ENCODE data around the gene IP6K1.

IP6K1 gene

DNA sequence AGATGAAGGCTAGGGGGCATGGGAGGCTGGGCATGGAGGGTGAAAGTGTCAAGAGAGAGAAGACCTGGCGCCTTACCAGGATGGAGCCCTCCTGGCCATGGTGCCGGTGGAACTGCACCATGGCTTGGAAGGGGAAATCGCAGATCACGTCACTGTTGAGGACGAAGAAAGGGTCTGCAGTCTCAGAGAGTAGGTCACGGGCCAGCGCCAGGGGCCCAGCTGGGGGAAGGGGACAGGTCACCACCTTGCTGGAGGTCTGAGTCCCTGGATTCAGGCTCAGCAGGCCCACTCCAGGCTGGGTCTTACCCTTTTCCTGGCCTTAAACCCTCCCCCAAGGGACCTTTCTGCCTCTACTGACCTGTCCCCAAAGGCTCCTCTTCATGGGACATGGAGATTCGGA lies 63.4 kb downstream of the IP6K1 start:
- no peak for DNase-seq

DNA sequence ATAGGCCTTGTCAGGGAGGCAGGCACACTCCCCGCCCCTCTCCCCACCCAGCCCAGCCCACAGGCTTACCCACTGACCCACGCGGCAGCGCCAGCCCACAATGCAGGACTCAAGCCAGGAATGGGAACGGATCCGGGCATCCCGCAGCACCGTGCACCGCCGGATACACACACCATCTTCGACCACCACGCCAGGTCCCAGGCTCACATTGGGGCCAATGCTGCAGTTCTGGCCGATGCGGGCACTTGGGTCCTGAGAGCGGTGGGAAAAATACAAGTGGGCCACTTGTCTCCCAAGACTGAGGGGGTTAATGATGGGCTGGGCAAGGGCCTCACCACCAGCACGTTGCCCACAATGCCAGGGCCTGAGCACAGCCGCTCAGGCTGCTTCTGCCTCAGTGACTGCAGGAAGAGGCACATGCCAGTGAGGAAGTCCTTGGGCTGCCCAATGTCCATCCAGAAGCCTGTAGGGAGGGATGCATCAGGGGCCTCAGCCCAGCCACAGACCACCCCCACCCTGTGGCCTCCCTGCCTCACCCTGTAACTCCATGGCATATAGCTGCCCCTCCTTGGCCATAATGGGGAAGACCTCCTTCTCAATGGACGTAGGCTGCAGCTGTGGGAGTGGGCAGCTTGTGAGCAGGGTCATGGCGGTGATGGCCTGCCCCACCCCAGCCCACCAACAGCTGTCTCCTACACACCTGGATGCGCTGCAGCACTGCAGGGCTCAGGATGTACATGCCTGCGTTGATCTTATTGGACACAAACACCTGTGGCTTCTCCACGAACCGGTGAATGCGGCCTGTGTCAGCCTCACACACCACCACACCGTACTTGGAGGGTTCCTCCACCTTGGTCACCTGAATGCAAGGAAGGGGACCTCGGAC lies 64.2 kb downstream of the IP6K1 start:
- DNase-seq, result no peak

DNA sequence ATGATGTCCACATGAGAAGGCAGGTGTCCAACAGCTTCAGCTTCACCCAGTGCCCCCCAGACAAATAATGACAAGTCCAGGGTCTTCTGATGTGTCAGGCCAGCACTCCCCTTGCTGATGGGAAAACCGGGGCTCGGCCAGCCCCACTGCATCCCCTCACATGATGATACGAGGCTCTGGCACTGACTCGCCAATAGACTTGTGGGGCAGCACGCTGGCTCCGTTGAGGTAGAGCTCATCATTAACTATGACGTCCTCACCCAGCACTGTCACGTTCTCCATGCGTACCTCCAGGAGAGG lies 64.8 kb downstream of the IP6K1 start:
- no peak for DNase-seq

DNA sequence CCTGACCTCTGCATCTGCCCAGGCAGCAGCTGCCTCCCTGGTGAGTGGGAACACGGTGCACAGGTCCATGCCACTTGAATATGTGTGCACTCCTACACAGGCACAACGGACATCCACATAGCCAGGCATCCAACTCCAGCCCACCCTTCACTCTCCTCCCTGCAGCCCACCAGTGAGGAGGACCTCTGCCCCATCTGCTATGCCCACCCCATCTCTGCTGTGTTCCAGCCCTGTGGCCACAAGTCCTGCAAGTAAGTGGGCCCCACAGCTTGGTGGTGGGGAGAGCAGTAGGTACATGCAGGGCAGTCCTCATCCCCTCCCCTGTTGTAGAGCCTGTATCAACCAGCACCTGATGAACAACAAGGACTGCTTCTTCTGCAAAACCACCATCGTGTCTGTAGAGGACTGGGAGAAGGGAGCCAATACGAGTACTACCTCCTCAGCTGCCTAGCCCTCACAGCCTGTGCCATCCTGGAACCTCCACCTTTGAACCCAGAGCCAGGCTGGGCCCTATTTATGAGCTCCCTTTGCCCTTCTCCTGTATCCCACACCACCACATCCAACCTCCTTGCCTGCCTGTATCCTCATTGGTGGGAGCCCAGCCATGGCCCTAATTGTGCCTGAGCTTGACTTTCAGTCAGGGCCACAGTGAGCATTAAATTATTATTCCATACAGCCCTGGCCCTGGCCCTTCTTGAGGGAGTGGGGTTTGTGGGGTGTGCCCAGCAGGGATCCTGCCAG lies 65.3 kb downstream of the IP6K1 start:
- DNase-seq, result no peak

DNA sequence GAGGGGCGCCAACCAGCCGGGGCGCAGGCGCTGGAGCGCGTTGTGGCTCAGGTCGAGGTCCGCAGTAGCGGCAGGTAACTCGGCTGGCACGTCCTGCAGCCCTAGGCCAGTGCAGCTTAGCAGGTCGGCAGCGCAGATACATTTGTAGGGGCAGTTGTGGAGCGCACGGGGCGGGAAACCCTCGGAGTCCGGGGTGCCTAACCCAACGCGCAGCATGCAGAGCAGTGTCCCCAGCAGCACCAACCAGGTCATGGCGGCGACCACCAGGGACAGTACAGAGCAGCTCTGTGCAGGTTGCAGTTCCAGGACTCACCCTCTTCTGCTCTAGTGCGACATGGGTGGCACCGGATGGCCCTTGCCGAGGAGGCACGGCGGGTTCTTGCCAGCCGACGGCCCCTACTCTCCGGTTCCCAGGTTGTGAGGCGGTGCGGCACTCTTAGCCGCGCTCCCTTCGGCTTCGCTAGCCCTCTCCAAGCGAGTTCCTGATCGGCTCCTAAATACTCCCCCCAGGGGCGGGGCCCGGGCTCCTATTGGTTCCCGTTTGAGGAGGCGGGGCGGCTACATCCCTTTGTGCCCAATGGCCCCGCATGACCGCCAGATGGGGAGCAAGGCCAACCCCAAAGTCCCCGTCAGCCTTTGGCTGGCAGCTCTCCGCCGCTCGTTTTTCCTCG lies 67.0 kb downstream of the IP6K1 start, which contains the start of gene AMIGO3:
Gene AMIGO3, minus strand, starts transcription at position 471 of the 671 bp plus-strand sequence. Its CDS starts 219 bp downstream, at position 252.
- peak; percentile 81 for DNase-seq

DNA sequence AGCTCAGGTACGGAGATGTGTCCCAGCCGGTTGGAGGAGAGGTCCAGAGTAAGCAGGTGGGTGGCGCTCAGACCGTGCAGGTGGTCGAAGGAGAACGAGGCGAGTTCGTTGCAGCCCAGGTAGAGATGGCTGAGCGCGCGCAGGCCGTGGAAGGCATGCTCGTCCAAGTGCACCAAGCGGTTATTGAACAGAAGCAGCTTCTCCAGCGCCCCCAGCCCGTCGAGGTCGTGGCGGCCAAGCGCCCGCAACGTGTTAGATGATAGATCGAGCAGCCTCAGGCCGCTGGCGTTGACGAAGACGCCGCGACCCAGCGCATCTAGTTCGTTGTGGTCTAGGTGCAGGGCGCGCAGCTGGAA lies 67.5 kb downstream of the IP6K1 start:
- no peak for DNase-seq

DNA sequence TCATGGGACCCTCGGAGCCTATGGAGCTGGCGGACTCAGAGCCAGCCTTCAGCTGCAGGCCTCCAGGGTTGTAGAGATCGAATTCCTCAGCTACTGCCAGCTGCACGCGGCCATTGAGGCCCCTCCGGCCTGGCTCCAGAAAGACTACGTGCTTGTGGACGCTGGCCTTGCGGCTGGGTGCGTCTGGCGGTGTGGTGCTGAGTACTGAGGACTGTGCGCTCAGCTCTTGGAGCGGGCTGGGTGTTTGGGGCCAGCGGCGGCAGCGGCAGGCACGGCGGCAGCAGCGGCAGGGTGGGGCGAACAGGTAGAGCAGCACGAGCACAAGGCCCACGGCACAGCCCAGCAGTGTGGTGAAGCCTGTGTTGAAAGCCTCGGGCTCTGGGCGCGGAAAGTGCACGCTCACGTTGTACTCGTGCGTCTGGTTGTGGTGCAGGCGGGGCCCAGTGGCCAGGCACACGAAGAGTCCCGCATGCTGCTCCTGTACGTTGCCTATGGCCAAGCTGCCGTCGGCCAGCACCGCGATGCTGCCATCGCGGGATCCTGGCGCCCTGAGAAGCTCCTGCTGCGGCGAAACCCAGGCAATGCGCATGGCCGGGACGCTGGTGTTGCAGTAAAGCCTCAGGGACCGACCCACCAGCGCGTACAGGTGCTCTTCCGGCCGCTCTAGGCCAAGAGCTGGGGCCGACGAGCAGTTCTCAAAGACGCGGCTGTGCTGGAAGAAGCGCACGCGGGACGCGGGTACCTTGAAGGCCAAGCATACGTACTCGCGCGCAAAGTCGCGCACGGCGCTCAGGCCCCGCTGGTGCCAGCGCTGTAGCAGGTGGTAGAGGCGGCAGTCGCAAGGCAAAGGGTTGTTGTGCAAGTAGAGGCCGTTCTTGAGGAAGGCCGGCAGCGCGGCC lies 68.1 kb downstream of the IP6K1 start:
- no peak for DNase-seq

DNA sequence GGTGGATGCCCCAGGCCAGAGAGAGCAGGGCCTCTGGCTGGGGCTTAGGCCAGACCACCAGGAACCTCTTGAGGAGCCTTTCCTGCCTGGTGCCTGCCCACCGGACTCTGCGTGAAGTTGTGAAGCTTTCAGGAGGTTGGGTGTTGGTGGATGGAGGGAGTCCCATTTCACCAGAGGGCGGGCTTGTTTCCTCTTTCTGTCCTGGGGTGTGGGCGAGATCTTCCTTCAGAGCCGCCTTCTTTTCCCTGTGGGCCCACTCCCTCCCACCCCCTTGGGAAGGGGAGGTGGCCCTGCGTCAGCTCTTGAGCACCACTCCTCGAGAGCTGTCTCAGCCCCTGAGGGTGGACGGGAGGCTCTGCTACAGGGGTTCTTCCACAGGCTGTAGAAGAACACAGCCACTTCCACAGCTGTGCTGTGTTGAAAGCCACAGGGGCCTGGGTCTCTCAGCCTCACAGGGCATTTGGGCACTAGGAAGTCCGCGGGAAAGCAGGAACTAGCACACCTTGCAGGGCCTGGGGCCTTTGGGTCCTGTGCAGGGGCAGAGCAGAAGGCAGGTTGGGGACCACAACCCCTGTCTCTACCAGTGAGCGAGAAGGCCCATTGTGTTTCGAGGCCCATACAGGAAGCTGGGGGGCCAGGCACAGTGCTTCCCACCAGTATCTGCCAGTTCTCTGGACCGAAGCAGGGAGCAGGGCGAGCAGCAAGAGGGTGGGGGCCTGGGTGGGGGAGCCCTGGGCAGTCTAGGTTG lies 69.0 kb downstream of the IP6K1 start:
- no peak for DNase-seq

DNA sequence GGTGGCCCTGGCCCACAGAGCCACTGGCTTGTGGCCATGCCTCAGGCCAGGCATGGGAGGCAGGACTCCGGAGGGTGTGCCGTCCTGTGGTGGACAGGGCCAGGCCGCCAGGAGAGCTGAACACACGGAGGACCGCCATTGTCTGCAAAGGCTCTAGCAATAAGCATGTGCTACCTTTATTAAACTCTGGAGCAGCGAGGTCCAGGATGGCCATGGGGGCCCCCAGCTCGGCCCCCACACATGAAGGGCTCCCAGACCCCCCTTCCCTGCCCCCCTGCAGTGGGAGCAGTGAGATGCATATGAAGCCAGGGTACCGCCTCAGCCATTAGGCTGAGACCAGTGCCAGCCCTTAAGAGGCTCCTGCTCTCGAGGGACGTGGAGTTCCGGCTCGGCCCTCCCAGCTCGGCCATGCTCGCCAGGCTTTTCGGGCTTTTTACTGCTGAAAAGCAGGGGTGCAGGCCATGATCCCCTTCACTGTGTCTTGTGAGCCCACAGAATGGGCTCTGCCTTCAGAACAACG lies 69.6 kb downstream of the IP6K1 start:
- no peak for DNase-seq

DNA sequence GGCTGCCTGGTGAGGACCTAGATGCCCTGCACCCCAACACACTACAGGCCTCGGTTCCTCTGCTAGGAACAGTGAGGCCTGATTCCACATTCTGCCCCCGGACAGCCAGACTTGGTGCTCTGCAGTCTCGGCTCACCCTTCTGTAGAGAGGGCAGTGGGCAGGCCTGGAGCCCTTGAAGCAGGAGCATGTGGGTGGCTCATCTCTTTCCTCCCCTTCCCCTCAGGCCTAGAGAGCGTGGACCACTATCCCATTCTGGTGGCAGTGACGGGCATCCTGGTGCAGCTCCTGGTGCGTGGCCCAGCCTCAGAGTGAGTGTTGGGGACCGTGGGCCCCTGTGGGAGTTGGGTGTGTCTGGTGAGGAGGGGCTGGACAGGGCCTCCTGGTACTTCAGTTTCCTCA lies 70.2 kb downstream of the IP6K1 start:
- no peak for DNase-seq

DNA sequence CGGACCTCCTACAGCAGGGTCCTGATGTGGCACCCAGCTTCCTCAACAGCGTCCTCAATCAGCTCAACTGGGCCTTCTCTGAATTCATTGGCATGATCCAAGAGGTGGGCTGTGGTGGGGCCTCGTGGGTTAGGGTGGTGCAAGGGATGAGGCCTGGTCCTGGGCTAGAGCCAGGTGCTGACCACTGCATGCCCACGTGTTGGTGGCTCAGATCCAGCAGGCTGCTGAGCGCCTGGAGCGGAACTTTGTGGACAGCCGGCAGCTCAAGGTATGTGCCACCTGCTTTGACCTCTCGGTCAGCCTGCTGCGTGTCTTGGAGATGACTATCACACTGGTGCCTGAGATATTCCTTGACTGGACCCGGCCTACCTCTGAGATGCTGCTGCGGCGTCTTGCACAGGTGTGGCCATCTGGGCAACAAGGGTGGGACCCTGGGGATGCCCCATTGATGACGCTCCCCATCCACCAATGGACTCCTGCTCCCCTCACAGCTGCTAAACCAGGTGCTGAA lies 70.7 kb downstream of the IP6K1 start:
- DNase-seq, result no peak

DNA sequence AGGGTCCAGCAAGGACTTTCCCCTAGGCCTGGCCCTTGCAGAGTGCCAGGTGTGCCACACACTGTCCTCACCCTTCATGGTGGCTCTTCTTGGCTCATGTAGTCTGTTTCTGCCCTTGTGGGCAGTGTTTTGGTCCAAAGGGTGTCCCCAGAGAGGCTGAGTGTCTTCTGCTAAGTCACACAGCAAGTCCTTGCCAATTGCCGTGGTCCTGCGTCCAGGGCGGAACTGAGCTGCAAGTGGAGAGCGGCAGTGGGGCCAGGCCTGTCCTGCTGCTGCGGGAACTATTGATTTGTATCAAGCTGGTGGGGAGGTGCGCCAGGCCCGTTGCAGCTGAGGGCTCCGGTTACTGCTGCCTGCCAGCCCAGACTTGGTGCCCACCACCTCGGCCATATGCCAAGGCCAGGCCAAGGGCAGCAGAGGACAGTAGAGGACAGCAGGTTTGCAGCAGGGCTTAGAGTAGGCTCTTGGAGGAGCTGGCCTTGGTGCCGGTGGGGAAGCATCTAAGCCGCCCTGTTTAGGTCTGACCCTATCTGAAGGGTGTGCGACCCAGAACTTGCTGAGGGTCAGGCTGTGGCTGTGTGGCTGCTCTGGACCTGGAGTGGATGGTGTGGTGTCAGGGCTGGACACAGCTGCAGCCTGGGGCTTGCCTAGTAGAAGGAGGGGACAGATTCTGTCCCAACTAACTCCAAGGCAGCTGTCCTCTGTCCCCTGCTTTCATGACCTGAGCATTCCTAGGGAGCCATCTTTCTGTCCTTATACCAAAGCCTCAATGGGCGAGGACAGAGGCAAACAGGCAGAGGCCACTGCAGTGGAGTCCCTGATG lies 71.4 kb downstream of the IP6K1 start:
- no peak for DNase-seq

DNA sequence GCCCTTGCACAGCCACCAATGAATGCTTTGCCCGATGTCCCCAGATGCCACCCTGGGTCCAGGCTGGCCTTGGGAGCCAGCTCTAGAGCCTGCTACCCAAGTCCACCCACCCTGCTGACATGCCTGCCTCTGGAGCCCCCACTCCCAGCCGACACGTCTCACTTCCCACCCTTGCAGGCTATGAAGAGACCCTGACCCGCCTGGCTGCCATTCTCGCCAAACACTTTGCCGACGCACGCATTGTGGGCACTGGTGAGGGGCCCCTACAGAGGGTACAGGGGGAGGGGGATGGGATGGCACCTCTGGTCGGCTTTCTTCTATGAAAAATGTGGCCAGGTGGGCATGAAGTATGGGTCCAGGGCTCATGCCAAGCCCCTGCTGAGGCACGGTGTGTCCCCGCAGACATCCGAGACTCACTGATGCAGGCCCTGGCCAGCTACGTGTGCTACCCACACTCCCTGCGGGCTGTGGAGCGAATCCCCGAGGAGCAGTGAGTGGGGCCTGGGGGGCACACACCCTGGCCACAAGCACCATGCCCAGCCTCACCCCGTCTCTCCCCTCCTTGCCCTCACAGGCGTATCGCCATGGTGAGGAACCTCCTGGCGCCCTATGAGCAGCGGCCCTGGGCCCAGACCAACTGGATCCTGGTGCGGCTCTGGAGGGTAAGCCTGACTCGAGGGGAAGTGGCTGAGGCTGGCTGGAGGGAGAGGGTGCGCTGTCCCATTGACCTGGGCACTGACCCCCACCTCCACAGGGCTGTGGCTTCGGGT lies 72.8 kb downstream of the IP6K1 start:
- DNase-seq, result no peak

DNA sequence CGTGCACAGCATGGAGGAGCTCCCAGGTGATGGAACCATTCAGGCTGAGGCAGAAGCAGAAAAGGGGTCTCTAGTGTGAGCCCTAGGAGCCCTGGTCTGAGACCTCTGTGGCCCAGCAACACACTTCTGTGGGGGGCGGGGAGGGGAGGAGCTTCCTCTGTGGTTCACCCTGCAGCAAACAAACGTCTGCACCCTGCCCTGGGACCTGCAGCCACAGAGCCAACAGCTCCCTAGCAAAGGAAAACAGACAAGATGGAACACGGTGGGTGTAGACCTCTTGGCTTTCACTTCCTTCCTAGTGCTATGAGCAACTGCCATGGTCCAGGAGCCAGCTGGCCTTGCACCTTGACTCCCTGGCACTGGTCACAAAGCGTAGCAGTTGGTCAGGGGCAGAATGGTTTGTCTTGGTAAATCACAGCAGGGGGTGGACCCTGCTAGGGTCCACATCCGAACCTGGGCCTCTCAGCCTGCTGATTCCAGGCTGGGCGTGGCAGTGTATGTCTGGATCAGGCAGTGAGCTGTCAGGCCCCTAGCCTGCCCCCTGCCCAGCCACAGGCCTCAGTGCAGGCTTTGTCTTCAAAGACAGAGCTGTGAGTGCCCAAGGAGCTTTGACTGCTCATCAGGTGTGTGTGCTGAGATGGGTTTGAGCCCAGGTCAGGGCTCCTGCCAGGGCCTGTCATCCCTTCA lies 73.6 kb downstream of the IP6K1 start:
- no peak for DNase-seq

DNA sequence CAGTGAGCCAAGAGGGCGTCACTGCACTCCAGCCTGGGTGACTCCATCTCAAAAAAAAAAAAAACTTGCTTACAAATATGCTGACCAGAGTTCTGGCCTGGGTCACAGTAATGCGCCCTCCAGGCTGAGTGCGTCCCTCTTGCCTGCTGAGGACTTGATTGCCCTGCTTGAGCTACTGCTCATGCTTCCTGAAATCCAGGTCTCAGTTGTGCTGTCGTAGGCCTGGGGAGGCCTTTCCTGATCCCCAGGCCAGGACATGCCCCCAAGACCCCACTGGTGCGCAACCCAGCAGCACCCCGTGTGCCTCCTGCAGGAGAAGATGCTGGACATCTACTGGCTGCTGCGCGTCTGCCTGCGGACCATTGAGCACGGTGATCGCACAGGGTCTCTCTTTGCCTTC lies 74.2 kb downstream of the IP6K1 start:
- no peak for DNase-seq

DNA sequence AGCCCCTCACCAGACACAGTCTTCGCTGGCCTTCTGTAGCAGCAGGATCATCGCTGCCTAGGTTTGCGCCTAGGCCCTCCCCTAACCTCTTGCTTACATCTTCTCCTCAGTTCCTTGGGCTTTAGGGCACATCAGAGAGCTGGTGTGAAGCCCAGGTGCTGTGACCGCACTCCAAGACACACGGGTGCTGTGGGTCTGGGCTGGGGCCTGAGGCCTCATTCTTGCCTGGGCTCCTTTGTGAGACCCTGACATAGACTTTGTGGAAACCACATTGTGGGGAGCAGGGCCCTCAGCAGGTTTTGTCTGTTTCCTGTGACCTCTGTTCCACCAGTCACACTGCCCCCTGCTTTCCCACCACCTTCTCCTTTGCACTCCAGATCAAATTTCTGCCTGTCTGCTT lies 74.9 kb downstream of the IP6K1 start:
- DNase-seq, result peak; percentile 42

DNA sequence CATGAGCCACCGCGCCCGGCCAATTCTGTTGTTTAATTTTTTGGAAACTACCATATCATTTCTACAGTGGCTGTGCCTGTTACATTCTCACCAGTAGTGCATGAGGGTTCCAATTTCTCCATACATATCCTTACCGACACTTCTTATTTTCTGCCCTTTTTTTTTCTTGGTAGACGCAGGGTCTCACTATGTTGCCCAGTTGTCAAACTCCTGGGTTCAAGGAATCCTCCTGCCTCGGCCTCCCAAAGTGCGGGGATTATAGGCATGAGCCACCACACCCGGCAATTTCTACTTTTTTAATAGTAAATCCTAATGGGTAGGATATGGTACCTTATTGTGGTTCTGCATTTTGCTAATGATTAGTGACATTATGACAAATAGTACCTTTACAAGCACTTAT lies 76.5 kb downstream of the IP6K1 start:
- DNase-seq, result no peak

DNA sequence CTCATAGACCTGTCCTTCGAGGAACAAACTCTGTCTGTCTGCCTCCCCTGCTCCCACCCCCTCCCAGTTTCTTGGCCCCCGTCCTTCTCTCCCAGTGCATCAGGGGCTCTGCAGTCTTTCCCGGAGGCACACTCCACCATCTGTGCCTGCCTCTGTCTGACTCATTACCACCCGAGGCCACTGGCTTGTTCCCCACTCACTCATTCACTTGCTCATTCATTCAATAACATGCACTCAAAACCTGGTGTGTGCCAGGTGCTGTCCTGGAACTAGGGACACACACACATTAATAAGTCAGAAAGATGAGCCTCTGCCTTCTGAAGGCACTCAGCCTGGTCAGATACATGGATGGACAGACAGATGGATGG lies 79.2 kb downstream of the IP6K1 start:
- no peak for DNase-seq

DNA sequence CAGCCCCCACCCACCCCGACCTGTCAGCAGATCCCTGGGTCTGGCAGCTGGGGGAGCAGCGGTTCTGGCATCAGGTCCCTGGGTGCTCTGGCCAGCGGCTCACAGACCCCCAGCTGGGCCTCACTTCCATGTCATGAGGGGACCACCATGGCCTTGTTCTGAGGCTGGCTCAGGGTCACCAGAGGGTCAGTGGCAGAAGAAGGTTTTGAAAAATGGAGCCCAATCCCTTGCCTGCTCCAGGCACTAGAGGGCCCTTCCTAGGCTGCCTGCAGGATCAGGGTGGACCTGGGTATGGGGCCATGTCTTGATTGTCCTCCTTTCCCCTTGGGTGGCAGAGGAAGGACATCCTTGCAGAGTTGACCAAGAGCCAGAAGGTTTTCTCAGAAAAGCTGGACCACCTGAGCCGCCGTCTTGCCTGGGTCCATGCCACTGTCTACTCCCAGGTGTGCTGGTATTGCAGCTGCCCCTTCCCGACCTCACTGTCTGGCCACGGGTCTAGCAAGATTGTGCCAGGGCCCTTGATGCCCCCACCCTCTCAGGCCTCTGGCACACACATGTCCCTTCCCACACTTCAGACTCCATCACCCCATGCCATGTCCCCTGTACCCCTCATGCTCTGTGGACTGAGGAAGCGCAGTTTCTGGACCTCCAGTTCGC lies 79.8 kb downstream of the IP6K1 start:
- no peak for DNase-seq
